K562 (cell line): ENCODE results near the gene ADAP1. TPM values are rescaled to one million over a fixed set of nuclear protein-coding genes. Genes with fewer than 3 reads are reported as not detected.

Source experiments
- ATAC-seq: fragments of 200-7000 bp; cut with Tn5 transposase; 3 replicates; pipeline ENCODE4 v1.9.1; 2020; ENCODE audit warnings: moderate library complexity
- BruUV-seq: library from RNA; stranded (reverse); fragments of 400-500 nt; replicated peaks from 2 replicates; lab custom pipeline; 2021; lab: Mats Ljungman, UMichigan
- CTCF ChIA-PET: fragments of 300-600 bp; formaldehyde crosslinking; extraction: SDS; loops from one replicate; lab custom pipeline; 2021; ENCODE audit warnings: low intra/inter-chr PET ratio; lab: Yijun Ruan, JAX
- POLR2A ChIA-PET: fragments of 300-600, 350-650 bp; sonication (Branson Sonifier 250); formaldehyde crosslinking; extraction: SDS; loops from one replicate; lab custom pipeline; 2021; ENCODE audit warnings: antibody characterized with exemption, inconsistent platforms; lab: Yijun Ruan, JAX
- DNase-seq, 4 experiments: peaks; one replicate each; pipeline versions ENCODE4 v3.0.0 to v3.0.0-alpha.2; 2011 to 2018; ENCODE audit warnings: low spot score in 3 of 4, mixed read lengths in 3 of 4; ENCODE audit errors: extremely low read depth in 1 of 4
- FAIRE-seq: peaks from 2 replicates; lab custom pipeline; 2011; peaks lifted over from hg19 to GRCh38; lab: Jason Lieb, UNC
- H2AFZ ChIP-seq: 2 replicates; pipeline ENCODE4 v1.6.0; 2011; ENCODE audit warnings: low read depth, low read length, control low read depth, inconsistent platforms
- H3K27ac ChIP-seq: fragments of 200-600 bp; 3 replicates; pipeline ENCODE4 v1.8.0; 2011; ENCODE audit warnings: low read depth, mild to moderate bottlenecking, control low read depth, inconsistent platforms, low read length, moderate library complexity, mixed read lengths; ENCODE audit errors: extremely low read depth
- H3K27me3 ChIP-seq, 2 experiments: fragments of 300-600 bp in 1 of 2; 2 replicates in 1 of 2; 3 replicates in 1 of 2; pipeline versions ENCODE4 v1.6.0 to v1.8.0; 2011; ENCODE audit warnings: inconsistent platforms in 2 of 2, low read length in 2 of 2, mild to moderate bottlenecking in 1 of 2, mixed read lengths in 1 of 2, moderate library complexity in 1 of 2; ENCODE audit not compliant: control insufficient read depth in 2 of 2, insufficient read depth in 2 of 2
- H3K36me3 ChIP-seq: fragments of 300-600 bp; 3 replicates; pipeline ENCODE4 v1.8.0; 2011; ENCODE audit warnings: mild to moderate bottlenecking, low read length, inconsistent platforms; ENCODE audit not compliant: control insufficient read depth, insufficient read depth
- H3K4me1 ChIP-seq, 2 experiments: fragments of 200-600 bp in 1 of 2; replicated peaks in 1 of 2; 2 replicates in 1 of 2; 3 replicates in 1 of 2; pipeline versions ENCODE4 v1.5.1 to v1.8.0; 2011; ENCODE audit warnings: inconsistent platforms in 2 of 2, low read length in 2 of 2, mild to moderate bottlenecking in 1 of 2, mixed read lengths in 1 of 2, moderate library complexity in 1 of 2; ENCODE audit not compliant: control insufficient read depth in 2 of 2, insufficient read depth in 2 of 2
- H3K4me2 ChIP-seq: 2 replicates; pipeline ENCODE4 v1.6.1; 2011; ENCODE audit warnings: low read length, control low read depth, inconsistent platforms, mixed read lengths; ENCODE audit not compliant: insufficient read depth
- H3K4me3 ChIP-seq: fragments of 200-600 bp; sonication (generic), shearing (Covaris generic); 2 replicates; pipeline ENCODE4 v1.5.1; 2016; ENCODE audit warnings: control low read depth, inconsistent platforms
- H3K79me2 ChIP-seq: fragments of 200-600 bp; 3 replicates; pipeline ENCODE4 v1.8.0; 2011; ENCODE audit warnings: low read length, inconsistent platforms; ENCODE audit not compliant: control insufficient read depth, insufficient read depth
- H3K9ac ChIP-seq, 2 experiments: 2 replicates each; pipeline versions ENCODE4 v1.6.0 to v1.6.1; 2011; ENCODE audit warnings: low read depth in 2 of 2, low read length in 2 of 2, control low read depth in 1 of 2, inconsistent platforms in 1 of 2, mild to moderate bottlenecking in 1 of 2, mixed read lengths in 1 of 2; ENCODE audit not compliant: insufficient read depth in 1 of 2
- H3K9me1 ChIP-seq: one replicate; pipeline ENCODE4 v1.6.0; 2011; ENCODE audit warnings: inconsistent platforms, mild to moderate bottlenecking, low read length, moderate library complexity; ENCODE audit not compliant: control insufficient read depth, insufficient read depth
- H3K9me3 ChIP-seq: replicated peaks from 2 replicates; pipeline ENCODE4 v1.5.1; 2011; ENCODE audit warnings: low read depth, low read length, inconsistent platforms; ENCODE audit not compliant: control insufficient read depth, insufficient read depth
- H4K20me1 ChIP-seq: replicated peaks from 2 replicates; pipeline ENCODE4 v1.6.1; 2011; ENCODE audit warnings: low read length, inconsistent platforms, mixed read lengths; ENCODE audit not compliant: control insufficient read depth, insufficient read depth
- CCAR2 ChIP-seq: fragments of 200-400 bp; formaldehyde crosslinking; IDR thresholded peaks from 2 replicates; pipeline ENCODE4 v1.6.1; 2017; ENCODE audit warnings: mild to moderate bottlenecking, low read depth, low read length
- CHCHD3 ChIP-seq: fragments of 250-450 bp; sonication (Bioruptor Pico); IDR thresholded peaks from 2 replicates; pipeline ENCODE4 v2.1.2; 2022; ENCODE audit warnings: mild to moderate bottlenecking
- GTF2E2 ChIP-seq: fragments of 200-800 bp; sonication (Bioruptor generic); IDR thresholded peaks from 2 replicates; pipeline ENCODE4 v1.6.1; 2016; ENCODE audit warnings: missing genetic modification characterization, missing compliant biosample characterization
- HOXB6 ChIP-seq: fragments of 250-450 bp; sonication (Bioruptor Pico); IDR thresholded peaks from 2 replicates; pipeline ENCODE4 v1.5.1; 2022; ENCODE audit warnings: mild to moderate bottlenecking, borderline replicate concordance
- ID3 ChIP-seq, 2 experiments: fragments of 250-450 bp in 1 of 2; fragments of 450-650 bp in 1 of 2; sonication (Bioruptor Pico) in 1 of 2; IDR thresholded peaks; 2 replicates each; pipeline versions ENCODE4 v1.6.1 to v1.8.0; 2016 to 2021; ENCODE audit warnings: mild to moderate bottlenecking in 2 of 2, moderate library complexity in 2 of 2, missing compliant biosample characterization in 1 of 2, missing genetic modification characterization in 1 of 2
- KHSRP ChIP-seq: fragments of 450-650 bp; IDR thresholded peaks from 2 replicates; pipeline ENCODE4 v1.6.1; 2017
- KLF10 ChIP-seq: fragments of 250-450 bp; sonication (Bioruptor Pico); IDR thresholded peaks from 2 replicates; pipeline ENCODE4 v1.6.1; 2021; ENCODE audit warnings: matching md5 sums
- NKRF ChIP-seq: fragments of 450-650 bp; IDR thresholded peaks from 2 replicates; pipeline ENCODE4 v1.6.1; 2016; ENCODE audit warnings: borderline replicate concordance
- PHTF2 ChIP-seq: fragments of 250-450 bp; sonication (Bioruptor Pico); IDR thresholded peaks from 2 replicates; pipeline ENCODE4 v1.5.0; 2021; ENCODE audit warnings: mild to moderate bottlenecking
- ZNF217 ChIP-seq: sonication (generic); formaldehyde crosslinking; IDR thresholded peaks from 2 replicates; pipeline ENCODE4 v1.8.0; 2022; ENCODE audit warnings: mild to moderate bottlenecking, missing genetic modification reagents
- ZNF274 ChIP-seq: IDR thresholded peaks from 2 replicates; pipeline ENCODE4 v1.6.1; 2011; ENCODE audit warnings: low read depth, mild to moderate bottlenecking, low read length, moderate library complexity, borderline replicate concordance
- ZNF57 ChIP-seq: fragments of 450-650 bp; formaldehyde crosslinking; IDR thresholded peaks from 2 replicates; pipeline ENCODE4 v1.4.0; 2020; ENCODE audit warnings: mild to moderate bottlenecking, moderate library complexity
- ZNF609 ChIP-seq: sonication (generic); formaldehyde crosslinking; IDR thresholded peaks from 2 replicates; pipeline ENCODE4 v1.8.1; 2023; ENCODE audit warnings: missing genetic modification reagents, mild to moderate bottlenecking, borderline replicate concordance
- ZNF699 ChIP-seq: fragments of 250-450 bp; sonication (Bioruptor Pico); IDR thresholded peaks from 2 replicates; pipeline ENCODE4 v1.8.0; 2021; ENCODE audit warnings: mild to moderate bottlenecking, moderate library complexity; ENCODE audit not compliant: insufficient replicate concordance
- WGBS: fragments of 100-300 bp; shearing (Covaris generic); methylation state at CpG from one replicate; pipeline ENCODE4 v1.1.6; 2016; ENCODE audit warnings: low coverage, mixed read lengths; ENCODE audit not compliant: insufficient coverage; ENCODE audit errors: missing lambda C conversion rate; 5-methylcytosine and 5-hydroxymethylcytosine counted together
- in situ Hi-C: fragments of 300-500 bp; cut with MboI; formaldehyde crosslinking; loops from 4 replicates; pipeline ENCODE4 v1.15.0; 2018; ENCODE audit warnings: inconsistent platforms, mixed read lengths
- intact Hi-C: fragments of 100-400 bp; cut with micrococcal nuclease; formaldehyde crosslinking; loops from 2 replicates; pipeline ENCODE4 v1.14.2; 2022
- polyA plus RNA-seq, 8 experiments: library from polyadenylated mRNA; depleted of rRNA in 4 of 8; stranded (reverse) in 5 of 8; unstranded in 3 of 8; fragments of >200 nt; fragmentation: Nextera tagmentation in 2 of 8; fragmentation: Illumina TruSeq in 1 of 8; extraction: Ambion mirVana in 2 of 8; extraction: Trizol in 1 of 8; gene quantifications; 2 replicates each; pipeline versions ENCODE4 v1.2.1 to v1.2.3, GENCODE V29; 2011 to 2014; ENCODE audit warnings: inconsistent platforms in 1 of 8, missing spikeins in 1 of 8
- total RNA-seq, 7 experiments: library from RNA; depleted of rRNA in 6 of 7; stranded (reverse); fragments of >200 nt in 6 of 7; fragmentation: Illumina TruSeq in 2 of 7; extraction: Trizol in 2 of 7; gene quantifications; 2 replicates each; pipeline versions ENCODE4 v1.2.1 to v1.2.3, GENCODE V29; 2011 to 2021; ENCODE audit warnings: low replicate concordance in 1 of 7

The ADAP1 gene
- total and polyA plus RNA-seq, 9 of the 15 experiments (the other 6 are each of a cell fraction or from before 2014, with no cell fraction given), result 0.27 to 1.4 (median 0.52) TPM; not detected in 3

- no peak for TF ChIP-seq ZNF609 (CRISPR knock-in tag)
Observed at GRCh38 chr7:945147-945555, 9.3 kb downstream of the ADAP1 start (continued).

- Histone ChIP-seq H2AFZ (no peak overlapping the region), H3K9me3 (peaks cover 8% of the 10 kb centered on the region), H3K79me2 (no peaks in the 10 kb centered on the region), H3K4me1 (peaks cover 0 to 27% of the 10 kb centered on the region in 2 experiments; a peak in 2 of 5 replicates), H3K4me3 (no peak overlapping the region), H3K9ac (no peak overlapping the region), H4K20me1 (0 out of 2 replicates have a peak, but pooled peaks cover 5% of the 10 kb centered on the region), H3K4me2 (no peak overlapping the region), H3K36me3 (no peaks in the 10 kb centered on the region), H3K27me3 (peaks cover 19 to 41% of the 10 kb centered on the region in 2 experiments), H3K27ac (no peak overlapping the region), H3K9me1 (no peaks in the 10 kb centered on the region)
- no TSS peak for BruUV-seq
- intact Hi-C loops, result no loop called here
- ATAC-seq, result no peak
- WGBS, result 20% methylated on average over 5 of the region's 5 CpGs
- DNase-seq, result no peak
- FAIRE-seq, result no peak
- CTCF ChIA-PET, result no interaction called here
- in situ Hi-C loops, result no loop called here
- POLR2A ChIA-PET, result no interaction called here
- no peak for TF ChIP-seq GTF2E2 (tag)
- TF ChIP-seq ID3 (CRISPR knock-in tag; IDR thresholded peaks at IDR 0.05), result no peak
- TF ChIP-seq ID3 (tag; IDR thresholded peaks at IDR 0.05), result no peak
- TF ChIP-seq ZNF217 (CRISPR knock-in tag), result no peak
- TF ChIP-seq NKRF, result no peak
- no peak for TF ChIP-seq PHTF2 (CRISPR knock-in tag)
- TF ChIP-seq HOXB6 (CRISPR knock-in tag), result no peak
- no peak for TF ChIP-seq CCAR2
- no peak for TF ChIP-seq ZNF274
- no peak for TF ChIP-seq ZNF699 (CRISPR knock-in tag)
- TF ChIP-seq ZNF57 (CRISPR knock-in tag), result no peak
- no peak for TF ChIP-seq KLF10
- no peak for TF ChIP-seq KHSRP
- TF ChIP-seq CHCHD3 (CRISPR knock-in tag), result no peak
Observed at GRCh38 chr7:944744-945143, 9.7 kb downstream of the ADAP1 start.
